GM19035 (cell line): ENCODE data around the gene ROBO1.

Experiments
- ATAC-seq: cut with Tn5 transposase; IDR thresholded peaks from one replicate; pipeline ENCODE4 v1.9.1; 2021; ENCODE audit not compliant: unreplicated experiment

ROBO1 gene

GRCh38 chr3:78605178-78605577 is 1162.6 kb downstream of the ROBO1 start:
- no peak for ATAC-seq

GRCh38 chr3:78604341-78604740 is 1163.5 kb downstream of the ROBO1 start:
- no peak for ATAC-seq

- no peak for ATAC-seq
Measured at GRCh38 chr3:78601249-78601648, 1166.5 kb downstream of the ROBO1 start.

GRCh38 chr3:78589778-78590177 is 1178.0 kb downstream of the ROBO1 start:
- no peak for ATAC-seq

- no peak for ATAC-seq
Measured at GRCh38 chr3:78588906-78589621, 1178.7 kb downstream of the ROBO1 start.

- ATAC-seq, result no peak
Measured at GRCh38 chr3:78580681-78581080, 1187.1 kb downstream of the ROBO1 start.

- ATAC-seq, result no peak
Measured at GRCh38 chr3:78571486-78571885, 1196.3 kb downstream of the ROBO1 start.

GRCh38 chr3:78570496-78570895 is 1197.3 kb downstream of the ROBO1 start:
- no peak for ATAC-seq

- ATAC-seq, result no peak
Measured at GRCh38 chr3:78569804-78570203, 1198.0 kb downstream of the ROBO1 start.

GRCh38 chr3:78565712-78566111 is 1202.1 kb downstream of the ROBO1 start:
- no peak for ATAC-seq

GRCh38 chr3:78562328-78562727 is 1205.5 kb downstream of the ROBO1 start:
- no peak for ATAC-seq
